H9 (cell line): ENCODE results near the gene RNLS. TPM values are rescaled to one million over a fixed set of nuclear protein-coding genes. Genes with fewer than 3 reads are reported as not detected.

Experiments
- DNase-seq: peaks from one replicate; pipeline ENCODE4 v3.0.0-alpha.2; 2017
- H2AFZ ChIP-seq: one replicate; pipeline ENCODE4 v1.6.1; 2013; ENCODE audit warnings: mild to moderate bottlenecking, low read length, control low read depth, moderate library complexity
- H2AK5ac ChIP-seq: 2 replicates; pipeline ENCODE4 v1.6.1; 2013; ENCODE audit warnings: low read length, control low read depth, mixed read lengths; ENCODE audit not compliant: insufficient read length
- H2BK120ac ChIP-seq: one replicate; pipeline ENCODE4 v1.6.1; 2013; ENCODE audit warnings: low read depth, mild to moderate bottlenecking, low read length, control low read depth, inconsistent platforms; ENCODE audit not compliant: poor library complexity, severe bottlenecking
- H2BK12ac ChIP-seq: 2 replicates; pipeline ENCODE4 v1.6.1; 2013; ENCODE audit warnings: low read length, control low read depth, mixed read lengths, low read depth; ENCODE audit not compliant: insufficient read length
- H2BK15ac ChIP-seq: 2 replicates; pipeline ENCODE4 v1.6.1; 2013; ENCODE audit warnings: low read depth, low read length, control low read depth
- H2BK20ac ChIP-seq: one replicate; pipeline ENCODE4 v1.6.1; 2013; ENCODE audit warnings: low read depth, mild to moderate bottlenecking, low read length, control low read depth, inconsistent platforms; ENCODE audit not compliant: poor library complexity, severe bottlenecking
- H2BK5ac ChIP-seq: 2 replicates; pipeline ENCODE4 v1.6.1; 2013; ENCODE audit warnings: low read length, control low read depth, mixed read lengths; ENCODE audit not compliant: insufficient read length
- H3K14ac ChIP-seq: 2 replicates; pipeline ENCODE4 v1.6.1; 2013; ENCODE audit warnings: low read length, control low read depth; ENCODE audit not compliant: insufficient read depth
- H3K18ac ChIP-seq: 2 replicates; pipeline ENCODE4 v1.6.1; 2013; ENCODE audit warnings: low read depth, mild to moderate bottlenecking, mixed read lengths, low read length, control low read depth; ENCODE audit not compliant: insufficient read length
- H3K23ac ChIP-seq: 2 replicates; pipeline ENCODE4 v1.6.1; 2013; ENCODE audit warnings: low read length, control low read depth, mixed read lengths, low read depth; ENCODE audit not compliant: insufficient read length
- H3K23me2 ChIP-seq: 2 replicates; pipeline ENCODE4 v1.6.1; 2013; ENCODE audit warnings: low read depth, mild to moderate bottlenecking, mixed read lengths, low read length, control low read depth; ENCODE audit not compliant: insufficient read length, poor library complexity, severe bottlenecking
- H3K27ac ChIP-seq: 2 replicates; pipeline ENCODE4 v1.5.1; 2013; ENCODE audit warnings: low read length, control low read depth, mixed read lengths, low read depth; ENCODE audit not compliant: insufficient read length
- H3K27me3 ChIP-seq: 2 replicates; pipeline ENCODE4 v1.6.1; 2013; ENCODE audit warnings: low read length, control low read depth, inconsistent platforms; ENCODE audit not compliant: insufficient read depth
- H3K4ac ChIP-seq: 2 replicates; pipeline ENCODE4 v1.6.1; 2013; ENCODE audit warnings: low read depth, mild to moderate bottlenecking, control low read depth, inconsistent platforms, low read length, moderate library complexity
- H3K4me1 ChIP-seq: 2 replicates; pipeline ENCODE4 v1.6.1; 2013; ENCODE audit warnings: low read length, control low read depth, inconsistent platforms; ENCODE audit not compliant: insufficient read depth
- H3K4me2 ChIP-seq: 2 replicates; pipeline ENCODE4 v1.6.1; 2013; ENCODE audit warnings: low read length, control low read depth, mixed read lengths; ENCODE audit not compliant: insufficient read length, insufficient read depth
- H3K56ac ChIP-seq: 2 replicates; pipeline ENCODE4 v1.6.1; 2013; ENCODE audit warnings: low read depth, mild to moderate bottlenecking, mixed read lengths, low read length, control low read depth; ENCODE audit not compliant: insufficient read length
- H3K79me1 ChIP-seq: 2 replicates; pipeline ENCODE4 v1.6.1; 2013; ENCODE audit warnings: low read depth, mild to moderate bottlenecking, moderate library complexity, low read length, control low read depth, inconsistent platforms; ENCODE audit not compliant: insufficient read depth, poor library complexity, severe bottlenecking
- H3K79me2 ChIP-seq: 2 replicates; pipeline ENCODE4 v1.6.1; 2013; ENCODE audit warnings: low read length, control low read depth, inconsistent platforms; ENCODE audit not compliant: insufficient read depth
- H3K9ac ChIP-seq: 2 replicates; pipeline ENCODE4 v1.6.1; 2013; ENCODE audit warnings: low read length, control low read depth, mixed read lengths; ENCODE audit not compliant: insufficient read length; ENCODE audit errors: extremely low read depth
- H3K9me3 ChIP-seq: one replicate; pipeline ENCODE4 v1.6.1; 2013; ENCODE audit warnings: low read depth, low read length, inconsistent platforms; ENCODE audit not compliant: control insufficient read depth
- H3T11ph ChIP-seq: one replicate; pipeline ENCODE4 v1.6.1; 2013; ENCODE audit warnings: mild to moderate bottlenecking, low read length, control low read depth, inconsistent platforms
- H4K20me1 ChIP-seq: one replicate; pipeline ENCODE4 v1.6.1; 2013; ENCODE audit not compliant: control insufficient read depth, insufficient read length, insufficient read depth
- H4K5ac ChIP-seq: 2 replicates; pipeline ENCODE4 v1.6.1; 2013; ENCODE audit warnings: low read depth, mild to moderate bottlenecking, mixed read lengths, low read length, control low read depth; ENCODE audit not compliant: insufficient read length
- H4K8ac ChIP-seq: replicated peaks from 2 replicates; pipeline ENCODE4 v1.6.1; 2013; ENCODE audit warnings: low read length, control low read depth, mixed read lengths, low read depth; ENCODE audit not compliant: insufficient read length
- H4K91ac ChIP-seq: 2 replicates; pipeline ENCODE4 v1.6.1; 2013; ENCODE audit warnings: low read depth, mild to moderate bottlenecking, moderate library complexity, mixed read lengths, low read length, control low read depth; ENCODE audit not compliant: insufficient read length
- H3K27ac Mint-ChIP-seq, 3 experiments: 2 replicates in 2 of 3; 3 replicates in 1 of 3; pipeline ENCODE4 v1.8.0; 2020 to 2021; ENCODE audit warnings: mixed read lengths in 3 of 3, mild to moderate bottlenecking in 1 of 3, moderate library complexity in 1 of 3
- H3K27me3 Mint-ChIP-seq: 2 replicates; pipeline ENCODE4 v1.8.0; 2021; ENCODE audit warnings: low read depth, mild to moderate bottlenecking, moderate library complexity, mixed read lengths
- H3K36me3 Mint-ChIP-seq, 3 experiments: 2 replicates in 2 of 3; 3 replicates in 1 of 3; pipeline ENCODE4 v1.8.0; 2020 to 2021; ENCODE audit warnings: low read depth in 3 of 3, mixed read lengths in 3 of 3; ENCODE audit not compliant: insufficient read depth in 1 of 3
- H3K4me1 Mint-ChIP-seq, 2 experiments: 2 replicates each; pipeline ENCODE4 v1.8.0; 2020; ENCODE audit warnings: mixed read lengths in 2 of 2
- H3K4me3 Mint-ChIP-seq, 2 experiments: 2 replicates in 1 of 2; 3 replicates in 1 of 2; pipeline ENCODE4 v1.8.0; 2020 to 2021; ENCODE audit warnings: mild to moderate bottlenecking in 2 of 2, mixed read lengths in 2 of 2, moderate library complexity in 1 of 2
- H3K9me3 Mint-ChIP-seq, 2 experiments: 2 replicates in 1 of 2; 3 replicates in 1 of 2; pipeline ENCODE4 v1.8.0; 2020; ENCODE audit warnings: mild to moderate bottlenecking in 2 of 2, mixed read lengths in 2 of 2, moderate library complexity in 1 of 2
- WGBS: extraction: QIAGEN DNeasy Blood & Tissue Kit; methylation state at CpG from one replicate; pipeline ENCODE4 v1.1.7; 2013; ENCODE audit warnings: missing lambda C conversion rate, low lambda C conversion rate, mixed read lengths; ENCODE audit not compliant: insufficient read length; ENCODE audit errors: extremely low coverage; 5-methylcytosine and 5-hydroxymethylcytosine counted together
- total RNA-seq: library from RNA; stranded (reverse); gene quantifications from 2 replicates; pipeline ENCODE4 v1.2.1, GENCODE V29; 2021
- TF ChIP-seq, protein P1 (sequence below): fragments of 200-600 bp; sonication (generic); conservative IDR thresholded peaks from 3 replicates; pipeline ENCODE4 v1.8.0; 2021; ENCODE audit warnings: antibody characterized with exemption, mild to moderate bottlenecking

The RNLS gene
- total RNA-seq, 1 experiment from 2014 or later = 7.5 TPM

DNA sequence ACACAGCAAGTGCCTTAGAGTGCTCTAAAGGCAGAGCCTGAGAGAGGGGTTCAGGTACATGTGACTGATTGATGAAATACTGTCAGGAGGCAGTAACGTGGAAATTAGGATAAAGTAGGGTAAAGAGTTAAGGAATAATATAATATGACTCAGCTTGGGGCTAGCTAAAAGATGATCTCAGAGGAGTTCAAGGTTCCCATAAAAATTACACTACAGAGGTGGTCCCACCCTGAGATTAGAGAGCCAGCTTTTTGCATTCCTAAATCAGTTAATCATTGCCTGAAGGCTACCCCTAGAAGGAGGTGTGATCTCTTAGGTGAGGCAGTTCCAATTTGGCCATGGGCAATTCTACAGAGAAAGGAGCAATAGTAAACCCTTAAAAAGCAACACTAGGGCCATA, 9.3 kb upstream of the RNLS start:
- TF ChIP-seq, protein P1, sequence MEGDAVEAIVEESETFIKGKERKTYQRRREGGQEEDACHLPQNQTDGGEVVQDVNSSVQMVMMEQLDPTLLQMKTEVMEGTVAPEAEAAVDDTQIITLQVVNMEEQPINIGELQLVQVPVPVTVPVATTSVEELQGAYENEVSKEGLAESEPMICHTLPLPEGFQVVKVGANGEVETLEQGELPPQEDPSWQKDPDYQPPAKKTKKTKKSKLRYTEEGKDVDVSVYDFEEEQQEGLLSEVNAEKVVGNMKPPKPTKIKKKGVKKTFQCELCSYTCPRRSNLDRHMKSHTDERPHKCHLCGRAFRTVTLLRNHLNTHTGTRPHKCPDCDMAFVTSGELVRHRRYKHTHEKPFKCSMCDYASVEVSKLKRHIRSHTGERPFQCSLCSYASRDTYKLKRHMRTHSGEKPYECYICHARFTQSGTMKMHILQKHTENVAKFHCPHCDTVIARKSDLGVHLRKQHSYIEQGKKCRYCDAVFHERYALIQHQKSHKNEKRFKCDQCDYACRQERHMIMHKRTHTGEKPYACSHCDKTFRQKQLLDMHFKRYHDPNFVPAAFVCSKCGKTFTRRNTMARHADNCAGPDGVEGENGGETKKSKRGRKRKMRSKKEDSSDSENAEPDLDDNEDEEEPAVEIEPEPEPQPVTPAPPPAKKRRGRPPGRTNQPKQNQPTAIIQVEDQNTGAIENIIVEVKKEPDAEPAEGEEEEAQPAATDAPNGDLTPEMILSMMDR = no peak
- no peak overlapping the region for H2BK12ac ChIP-seq
- H3K79me2 ChIP-seq = no peaks in the 10 kb centered on the region
- no peak overlapping the region for H3K4ac ChIP-seq
- H3K27me3 ChIP-seq = no peaks in the 10 kb centered on the region
- no peak for DNase-seq
- H2BK20ac ChIP-seq = no peak overlapping the region
- no peak overlapping the region for H2BK15ac ChIP-seq
- H2BK5ac ChIP-seq = no peak overlapping the region
- no peak overlapping the region for H2AK5ac ChIP-seq
- H3K4me1 Mint-ChIP-seq = no peaks in the 10 kb centered on the region
- H3K9ac ChIP-seq = no peak overlapping the region
- H3K9me3 Mint-ChIP-seq = no peaks in the 10 kb centered on the region
- H3T11ph ChIP-seq = no peak overlapping the region
- H2BK120ac ChIP-seq = no peak overlapping the region
- H3K56ac ChIP-seq = no peak overlapping the region
- no peak overlapping the region for H4K5ac ChIP-seq
- no peak overlapping the region for H3K14ac ChIP-seq
- no peak overlapping the region for H4K91ac ChIP-seq
- H3K79me1 ChIP-seq = no peaks in the 10 kb centered on the region
- H3K27ac Mint-ChIP-seq = no peak overlapping the region
- H3K9me3 ChIP-seq = no peaks in the 10 kb centered on the region
- no peak overlapping the region for H3K4me3 Mint-ChIP-seq
- H3K23ac ChIP-seq = no peak overlapping the region
- no peak overlapping the region for H2AFZ ChIP-seq
- no peaks in the 10 kb centered on the region for H4K20me1 ChIP-seq
- no peak overlapping the region for H4K8ac ChIP-seq
- H3K4me2 ChIP-seq = no peak overlapping the region
- no peaks in the 10 kb centered on the region for H3K36me3 Mint-ChIP-seq
- peaks cover 20% of the 10 kb centered on the region for H3K27me3 Mint-ChIP-seq
- H3K27ac ChIP-seq = no peak overlapping the region
- WGBS = no CpG with 5 or more reads among the region's 1 CpG
- H3K18ac ChIP-seq = no peak overlapping the region
- no peaks in the 10 kb centered on the region for H3K4me1 ChIP-seq
- H3K23me2 ChIP-seq = no peaks in the 10 kb centered on the region
